K562 (cell line): ENCODE results near the gene CSRNP3. TPM values are rescaled to one million over a fixed set of nuclear protein-coding genes. Genes with fewer than 3 reads are reported as not detected.

Experiments used
- ATAC-seq: fragments of 200-7000 bp; cut with Tn5 transposase; 3 replicates; pipeline ENCODE4 v1.9.1; 2020; ENCODE audit warnings: moderate library complexity
- BruUV-seq: library from RNA; stranded (reverse); fragments of 400-500 nt; replicated peaks from 2 replicates; lab custom pipeline; 2021; lab: Mats Ljungman, UMichigan
- CTCF ChIA-PET: fragments of 300-600 bp; formaldehyde crosslinking; extraction: SDS; loops from one replicate; lab custom pipeline; 2021; ENCODE audit warnings: low intra/inter-chr PET ratio; lab: Yijun Ruan, JAX
- POLR2A ChIA-PET: fragments of 300-600, 350-650 bp; sonication (Branson Sonifier 250); formaldehyde crosslinking; extraction: SDS; loops from one replicate; lab custom pipeline; 2021; ENCODE audit warnings: antibody characterized with exemption, inconsistent platforms; lab: Yijun Ruan, JAX
- DNase-seq, 4 experiments: peaks; one replicate each; pipeline versions ENCODE4 v3.0.0 to v3.0.0-alpha.2; 2011 to 2018; ENCODE audit warnings: low spot score in 3 of 4, mixed read lengths in 3 of 4; ENCODE audit errors: extremely low read depth in 1 of 4
- FAIRE-seq: peaks from 2 replicates; lab custom pipeline; 2011; peaks lifted over from hg19 to GRCh38; lab: Jason Lieb, UNC
- H2AFZ ChIP-seq: 2 replicates; pipeline ENCODE4 v1.6.0; 2011; ENCODE audit warnings: low read depth, low read length, control low read depth, inconsistent platforms
- H3K27ac ChIP-seq: fragments of 200-600 bp; 3 replicates; pipeline ENCODE4 v1.8.0; 2011; ENCODE audit warnings: low read depth, mild to moderate bottlenecking, control low read depth, inconsistent platforms, low read length, moderate library complexity, mixed read lengths; ENCODE audit errors: extremely low read depth
- H3K27me3 ChIP-seq, 2 experiments: fragments of 300-600 bp in 1 of 2; 2 replicates in 1 of 2; 3 replicates in 1 of 2; pipeline versions ENCODE4 v1.6.0 to v1.8.0; 2011; ENCODE audit warnings: inconsistent platforms in 2 of 2, low read length in 2 of 2, mild to moderate bottlenecking in 1 of 2, mixed read lengths in 1 of 2, moderate library complexity in 1 of 2; ENCODE audit not compliant: control insufficient read depth in 2 of 2, insufficient read depth in 2 of 2
- H3K36me3 ChIP-seq: fragments of 300-600 bp; 3 replicates; pipeline ENCODE4 v1.8.0; 2011; ENCODE audit warnings: mild to moderate bottlenecking, low read length, inconsistent platforms; ENCODE audit not compliant: control insufficient read depth, insufficient read depth
- H3K4me1 ChIP-seq, 2 experiments: fragments of 200-600 bp in 1 of 2; replicated peaks in 1 of 2; 2 replicates in 1 of 2; 3 replicates in 1 of 2; pipeline versions ENCODE4 v1.5.1 to v1.8.0; 2011; ENCODE audit warnings: inconsistent platforms in 2 of 2, low read length in 2 of 2, mild to moderate bottlenecking in 1 of 2, mixed read lengths in 1 of 2, moderate library complexity in 1 of 2; ENCODE audit not compliant: control insufficient read depth in 2 of 2, insufficient read depth in 2 of 2
- H3K4me2 ChIP-seq: 2 replicates; pipeline ENCODE4 v1.6.1; 2011; ENCODE audit warnings: low read length, control low read depth, inconsistent platforms, mixed read lengths; ENCODE audit not compliant: insufficient read depth
- H3K4me3 ChIP-seq: fragments of 200-600 bp; sonication (generic), shearing (Covaris generic); 2 replicates; pipeline ENCODE4 v1.5.1; 2016; ENCODE audit warnings: control low read depth, inconsistent platforms
- H3K79me2 ChIP-seq: fragments of 200-600 bp; 3 replicates; pipeline ENCODE4 v1.8.0; 2011; ENCODE audit warnings: low read length, inconsistent platforms; ENCODE audit not compliant: control insufficient read depth, insufficient read depth
- H3K9ac ChIP-seq, 2 experiments: 2 replicates each; pipeline versions ENCODE4 v1.6.0 to v1.6.1; 2011; ENCODE audit warnings: low read depth in 2 of 2, low read length in 2 of 2, control low read depth in 1 of 2, inconsistent platforms in 1 of 2, mild to moderate bottlenecking in 1 of 2, mixed read lengths in 1 of 2; ENCODE audit not compliant: insufficient read depth in 1 of 2
- H3K9me1 ChIP-seq: one replicate; pipeline ENCODE4 v1.6.0; 2011; ENCODE audit warnings: inconsistent platforms, mild to moderate bottlenecking, low read length, moderate library complexity; ENCODE audit not compliant: control insufficient read depth, insufficient read depth
- H3K9me3 ChIP-seq: replicated peaks from 2 replicates; pipeline ENCODE4 v1.5.1; 2011; ENCODE audit warnings: low read depth, low read length, inconsistent platforms; ENCODE audit not compliant: control insufficient read depth, insufficient read depth
- H4K20me1 ChIP-seq: replicated peaks from 2 replicates; pipeline ENCODE4 v1.6.1; 2011; ENCODE audit warnings: low read length, inconsistent platforms, mixed read lengths; ENCODE audit not compliant: control insufficient read depth, insufficient read depth
- PHF8 ChIP-seq: fragments of 200-600 bp; sonication (generic); IDR thresholded peaks from 2 replicates; pipeline ENCODE4 v1.6.1; 2012; ENCODE audit warnings: mixed run types, mild to moderate bottlenecking, inconsistent platforms, low read length, moderate library complexity, borderline replicate concordance
- TCF3 ChIP-seq: sonication (generic); formaldehyde crosslinking; IDR thresholded peaks from 2 replicates; pipeline ENCODE4 v1.4.0; 2020; ENCODE audit warnings: mild to moderate bottlenecking, missing genetic modification reagents
- ZNF239 ChIP-seq: fragments of 250-450 bp; sonication (Bioruptor Pico); IDR thresholded peaks from 2 replicates; pipeline ENCODE4 v1.4.0; 2020; ENCODE audit warnings: mild to moderate bottlenecking
- in situ Hi-C: fragments of 300-500 bp; cut with MboI; formaldehyde crosslinking; loops from 4 replicates; pipeline ENCODE4 v1.15.0; 2018; ENCODE audit warnings: inconsistent platforms, mixed read lengths
- intact Hi-C: fragments of 100-400 bp; cut with micrococcal nuclease; formaldehyde crosslinking; loops from 2 replicates; pipeline ENCODE4 v1.14.2; 2022
- polyA plus RNA-seq, 8 experiments: library from polyadenylated mRNA; depleted of rRNA in 4 of 8; stranded (reverse) in 5 of 8; unstranded in 3 of 8; fragments of >200 nt; fragmentation: Nextera tagmentation in 2 of 8; fragmentation: Illumina TruSeq in 1 of 8; extraction: Ambion mirVana in 2 of 8; extraction: Trizol in 1 of 8; gene quantifications; 2 replicates each; pipeline versions ENCODE4 v1.2.1 to v1.2.3, GENCODE V29; 2011 to 2014; ENCODE audit warnings: inconsistent platforms in 1 of 8, missing spikeins in 1 of 8
- total RNA-seq, 7 experiments: library from RNA; depleted of rRNA in 6 of 7; stranded (reverse); fragments of >200 nt in 6 of 7; fragmentation: Illumina TruSeq in 2 of 7; extraction: Trizol in 2 of 7; gene quantifications; 2 replicates each; pipeline versions ENCODE4 v1.2.1 to v1.2.3, GENCODE V29; 2011 to 2021; ENCODE audit warnings: low replicate concordance in 1 of 7
- TF ChIP-seq, protein P1 (sequence below), 2 experiments: fragments of 450-650 bp in 1 of 2; IDR thresholded peaks; 2 replicates each; pipeline ENCODE4 v1.6.1; 2011 to 2017; ENCODE audit warnings: low read depth in 2 of 2, antibody characterized with exemption in 1 of 2, borderline replicate concordance in 1 of 2, low read length in 1 of 2, mild to moderate bottlenecking in 1 of 2, mixed read lengths in 1 of 2; ENCODE audit not compliant: control insufficient read depth in 1 of 2

Gene CSRNP3
- total and polyA plus RNA-seq, 9 of the 15 experiments (the other 6 are each of a cell fraction or from before 2014, with no cell fraction given): not detected

DNA sequence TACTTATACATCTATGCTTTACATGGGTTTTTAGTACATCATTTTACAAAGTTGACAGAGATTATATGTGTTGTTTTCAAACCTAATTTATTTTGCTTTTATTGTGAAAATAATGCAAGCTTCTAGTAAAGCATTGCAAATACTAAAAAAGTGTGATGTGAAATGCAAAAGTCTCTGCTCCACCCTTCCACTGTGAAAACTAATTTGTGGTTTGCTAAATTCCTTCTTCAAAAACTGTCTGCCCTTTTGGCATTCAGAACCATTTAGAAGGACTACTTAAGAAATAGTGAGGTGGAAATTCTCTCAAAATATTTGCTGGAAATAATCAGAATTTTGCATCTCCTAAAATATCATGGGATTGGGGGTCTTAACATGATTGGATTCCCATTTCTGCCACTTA, 78.4 kb downstream of the CSRNP3 start:
- Histone ChIP-seq H3K27ac (no peak overlapping the region), H3K9ac (no peak overlapping the region), H3K4me1 (no peaks in the 10 kb centered on the region), H3K9me3 (no peaks in the 10 kb centered on the region), H3K4me2 (no peak overlapping the region), H3K36me3 (no peaks in the 10 kb centered on the region), H2AFZ (no peak overlapping the region), H3K27me3 (no peaks in the 10 kb centered on the region), H3K79me2 (no peaks in the 10 kb centered on the region), H3K9me1 (no peaks in the 10 kb centered on the region), H3K4me3 (no peak overlapping the region), H4K20me1 (no peaks in the 10 kb centered on the region)
- in situ Hi-C loops (no loop called here), intact Hi-C loops (no loop called here)
- TF ChIP-seq TCF3 (CRISPR knock-in tag) (no peak), ZNF239 (CRISPR knock-in tag) (no peak), PHF8 (no peak)
- TF ChIP-seq, protein P1, sequence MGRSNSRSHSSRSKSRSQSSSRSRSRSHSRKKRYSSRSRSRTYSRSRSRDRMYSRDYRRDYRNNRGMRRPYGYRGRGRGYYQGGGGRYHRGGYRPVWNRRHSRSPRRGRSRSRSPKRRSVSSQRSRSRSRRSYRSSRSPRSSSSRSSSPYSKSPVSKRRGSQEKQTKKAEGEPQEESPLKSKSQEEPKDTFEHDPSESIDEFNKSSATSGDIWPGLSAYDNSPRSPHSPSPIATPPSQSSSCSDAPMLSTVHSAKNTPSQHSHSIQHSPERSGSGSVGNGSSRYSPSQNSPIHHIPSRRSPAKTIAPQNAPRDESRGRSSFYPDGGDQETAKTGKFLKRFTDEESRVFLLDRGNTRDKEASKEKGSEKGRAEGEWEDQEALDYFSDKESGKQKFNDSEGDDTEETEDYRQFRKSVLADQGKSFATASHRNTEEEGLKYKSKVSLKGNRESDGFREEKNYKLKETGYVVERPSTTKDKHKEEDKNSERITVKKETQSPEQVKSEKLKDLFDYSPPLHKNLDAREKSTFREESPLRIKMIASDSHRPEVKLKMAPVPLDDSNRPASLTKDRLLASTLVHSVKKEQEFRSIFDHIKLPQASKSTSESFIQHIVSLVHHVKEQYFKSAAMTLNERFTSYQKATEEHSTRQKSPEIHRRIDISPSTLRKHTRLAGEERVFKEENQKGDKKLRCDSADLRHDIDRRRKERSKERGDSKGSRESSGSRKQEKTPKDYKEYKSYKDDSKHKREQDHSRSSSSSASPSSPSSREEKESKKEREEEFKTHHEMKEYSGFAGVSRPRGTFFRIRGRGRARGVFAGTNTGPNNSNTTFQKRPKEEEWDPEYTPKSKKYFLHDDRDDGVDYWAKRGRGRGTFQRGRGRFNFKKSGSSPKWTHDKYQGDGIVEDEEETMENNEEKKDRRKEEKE (IDR thresholded peaks at IDR 0.05; ENCODE audit: borderline replicate concordance in 1 of 2, control insufficient read depth in 1 of 2, low read depth in 2 of 2, low read length in 1 of 2): no peak
- no peak for ATAC-seq
- no peak for FAIRE-seq
- POLR2A ChIA-PET: no interaction called here
- CTCF ChIA-PET: no interaction called here
- DNase-seq: no peak
- BruUV-seq: no TSS peak
